HepG2 (cell line): Measurements from ENCODE around the gene GSC2. TPM values are rescaled to one million over a fixed set of nuclear protein-coding genes. Genes with fewer than 3 reads are reported as not detected.

Experiments used
- ATAC-seq: fragments of 200-7000 bp; cut with Tn5 transposase; 3 replicates; pipeline ENCODE4 v1.9.1; 2020; ENCODE audit warnings: mild to moderate bottlenecking, moderate library complexity
- BruUV-seq: library from RNA; stranded (reverse); fragments of 400-500 nt; replicated peaks from 2 replicates; lab custom pipeline; 2021; lab: Mats Ljungman, UMichigan
- CTCF ChIA-PET: fragments of 300-600 bp; formaldehyde crosslinking; extraction: SDS; loops from one replicate; lab custom pipeline; 2021; ENCODE audit warnings: low total read pairs, inconsistent platforms, low intra/inter-chr PET ratio; lab: Yijun Ruan, JAX
- POLR2A ChIA-PET: fragments of 350-600 bp; sonication (Branson Sonifier 250); formaldehyde crosslinking; loops from one replicate; lab custom pipeline; 2020; ENCODE audit warnings: antibody characterized with exemption, inconsistent platforms; lab: Yijun Ruan, JAX
- DNase-seq: peaks from one replicate; pipeline ENCODE4 v3.0.0-alpha.2; 2015; ENCODE audit warnings: low spot score
- FAIRE-seq: peaks from 3 replicates; lab custom pipeline; 2011; peaks lifted over from hg19 to GRCh38; lab: Jason Lieb, UNC
- H2AFZ ChIP-seq: one replicate; pipeline ENCODE4 v1.6.1; 2011; ENCODE audit warnings: low read length, inconsistent platforms
- H3K27ac ChIP-seq: fragments of 300-600 bp; 3 replicates; pipeline ENCODE4 v1.8.0; 2011; ENCODE audit warnings: mixed run types, mild to moderate bottlenecking, mixed read lengths, low read length, inconsistent platforms; ENCODE audit not compliant: insufficient read depth; ENCODE audit errors: extremely low read length
- H3K27me3 ChIP-seq, 2 experiments: fragments of 200-600 bp in 1 of 2; 2 replicates in 1 of 2; 3 replicates in 1 of 2; pipeline versions ENCODE4 v1.6.0 to v1.8.0; 2011; ENCODE audit warnings: low read length in 2 of 2, mild to moderate bottlenecking in 2 of 2, moderate library complexity in 2 of 2, inconsistent platforms in 1 of 2; ENCODE audit not compliant: insufficient read depth in 2 of 2, control insufficient read depth in 1 of 2
- H3K36me3 ChIP-seq, 2 experiments: fragments of 200-600 bp in 1 of 2; replicated peaks in 1 of 2; 2 replicates in 1 of 2; 3 replicates in 1 of 2; pipeline versions ENCODE4 v1.5.1 to v1.8.0; 2011; ENCODE audit warnings: low read length in 2 of 2, inconsistent platforms in 1 of 2; ENCODE audit not compliant: insufficient read depth in 2 of 2, control insufficient read depth in 1 of 2
- H3K4me1 ChIP-seq: 2 replicates; pipeline ENCODE4 v1.5.1; 2012; ENCODE audit warnings: low read length, inconsistent platforms; ENCODE audit not compliant: insufficient read depth
- H3K4me2 ChIP-seq: 2 replicates; pipeline ENCODE4 v1.6.0; 2011; ENCODE audit warnings: low read depth, low read length, inconsistent platforms
- H3K4me3 ChIP-seq, 3 experiments: fragments of 200-600 bp in 1 of 3; sonication (generic), shearing (Covaris generic) in 1 of 3; replicated peaks in 1 of 3; 2 replicates each; pipeline ENCODE4 v1.5.1; 2011 to 2016; ENCODE audit warnings: low read length in 3 of 3, inconsistent platforms in 2 of 3, low read depth in 2 of 3, mild to moderate bottlenecking in 2 of 3, control low read depth in 1 of 3, mixed read lengths in 1 of 3; ENCODE audit not compliant: insufficient read depth in 1 of 3
- H3K79me2 ChIP-seq: one replicate; pipeline ENCODE4 v1.6.1; 2011; ENCODE audit warnings: low read length, inconsistent platforms; ENCODE audit not compliant: insufficient read depth
- H3K9ac ChIP-seq: 2 replicates; pipeline ENCODE4 v1.6.0; 2011; ENCODE audit warnings: mild to moderate bottlenecking, low read depth, low read length, inconsistent platforms; ENCODE audit not compliant: insufficient read depth
- H3K9me3 ChIP-seq: 2 replicates; pipeline ENCODE4 v1.5.1; 2012; ENCODE audit warnings: mild to moderate bottlenecking, low read length
- H4K20me1 ChIP-seq: 2 replicates; pipeline ENCODE4 v1.6.0; 2011; ENCODE audit warnings: inconsistent platforms, mild to moderate bottlenecking, low read length, moderate library complexity; ENCODE audit not compliant: insufficient read depth
- ATF2 ChIP-seq: sonication (generic); formaldehyde crosslinking; IDR thresholded peaks from 2 replicates; pipeline ENCODE4 v1.4.0; 2020; ENCODE audit warnings: missing genetic modification reagents
- CHCHD3 ChIP-seq: sonication (generic); formaldehyde crosslinking; IDR thresholded peaks from 2 replicates; pipeline ENCODE4 v1.8.0; 2022; ENCODE audit warnings: mild to moderate bottlenecking, missing genetic modification reagents, moderate library complexity
- FOXP4 ChIP-seq: sonication (generic); formaldehyde crosslinking; IDR thresholded peaks from 2 replicates; pipeline ENCODE4 v1.4.0; 2020; ENCODE audit warnings: missing genetic modification reagents
- GFI1 ChIP-seq: sonication (generic); formaldehyde crosslinking; IDR thresholded peaks from 2 replicates; pipeline ENCODE4 v1.5.0; 2020; ENCODE audit warnings: missing genetic modification reagents, mild to moderate bottlenecking, borderline replicate concordance
- HMGXB3 ChIP-seq: sonication (generic); formaldehyde crosslinking; IDR thresholded peaks from 2 replicates; pipeline ENCODE4 v1.4.0; 2020; ENCODE audit warnings: missing genetic modification reagents, borderline replicate concordance
- PCBP1 ChIP-seq: fragments of 200-400 bp; formaldehyde crosslinking; IDR thresholded peaks from 2 replicates; pipeline ENCODE4 v1.6.1; 2017; ENCODE audit warnings: mild to moderate bottlenecking, low read depth, low read length, borderline replicate concordance
- PRMT3 ChIP-seq: sonication (generic); formaldehyde crosslinking; IDR thresholded peaks from 2 replicates; pipeline ENCODE4 v1.8.1; 2022; ENCODE audit warnings: low read depth, mild to moderate bottlenecking, moderate library complexity, missing genetic modification reagents, borderline replicate concordance
- TFDP1 ChIP-seq: IDR thresholded peaks from 2 replicates; pipeline ENCODE4 v1.6.1; 2016; ENCODE audit warnings: missing compliant biosample characterization, missing genetic modification reagents, borderline replicate concordance
- TFE3 ChIP-seq: IDR thresholded peaks from 2 replicates; pipeline ENCODE4 v1.6.1; 2016
- ZNF263 ChIP-seq: sonication (generic); formaldehyde crosslinking; IDR thresholded peaks from 2 replicates; pipeline ENCODE4 v1.4.0; 2020; ENCODE audit warnings: missing genetic modification reagents
- ZNF274 ChIP-seq: sonication (generic); formaldehyde crosslinking; IDR thresholded peaks from 2 replicates; pipeline ENCODE4 v1.5.1; 2020; ENCODE audit warnings: mild to moderate bottlenecking, missing genetic modification reagents
- ZNF576 ChIP-seq: sonication (generic); formaldehyde crosslinking; IDR thresholded peaks from 2 replicates; pipeline ENCODE4 v1.4.0; 2020; ENCODE audit warnings: mild to moderate bottlenecking, missing genetic modification reagents
- ZNF644 ChIP-seq: IDR thresholded peaks from 2 replicates; pipeline ENCODE4 v1.6.1; 2016; ENCODE audit warnings: low read depth
- WGBS: methylation state at CpG from one replicate; pipeline ENCODE4 v1.1.6; 2017; ENCODE audit warnings: low lambda C conversion rate; 5-methylcytosine and 5-hydroxymethylcytosine counted together
- in situ Hi-C: cut with HindIII; loops from 2 replicates; pipeline ENCODE4 v1.10.0; 2017; ENCODE audit warnings: low pct_unique_long_range_greater_than_20kb; ENCODE audit not compliant: extremely low pct_ligation_motif_present
- intact Hi-C: fragments of 100-400 bp; cut with micrococcal nuclease; formaldehyde crosslinking; loops from one replicate; pipeline ENCODE4 v1.10.0; 2022; ENCODE audit not compliant: unreplicated experiment
- polyA plus RNA-seq, 8 experiments: library from polyadenylated mRNA; depleted of rRNA in 3 of 8; stranded (reverse) in 7 of 8; unstranded in 1 of 8; fragments of >200 nt; fragmentation: Illumina TruSeq in 4 of 8; extraction: Trizol in 4 of 8; gene quantifications; 2 replicates each; pipeline versions ENCODE4 v1.2.1 to v1.2.3, GENCODE V29; 2011 to 2016; ENCODE audit warnings: low read depth in 4 of 8, missing spikeins in 1 of 8, mixed read lengths in 1 of 8; ENCODE audit not compliant: insufficient read depth in 1 of 8
- total RNA-seq, 5 experiments: library from RNA; depleted of rRNA; stranded (reverse); fragments of >200 nt; fragmentation: Illumina TruSeq; extraction: Trizol; gene quantifications; 2 replicates each; pipeline ENCODE4 v1.2.3, GENCODE V29; 2016; ENCODE audit warnings: low read depth in 1 of 5

Gene GSC2
- total and polyA plus RNA-seq, 2 of the 13 experiments (the other 11 are each of a cell fraction or from before 2014, with no cell fraction given): not detected

- DNase-seq (no peak), FAIRE-seq (no peak), ATAC-seq (no peak)
- Histone ChIP-seq H3K79me2 (peaks cover 13% of the 10 kb centered on the region), H3K36me3 (peaks cover 0 to 2% of the 10 kb centered on the region in 2 experiments; a peak in 2 of 5 replicates), H3K27ac (no peak overlapping the region), H3K4me3 (no peak overlapping the region), H3K27me3 (peaks cover 7 to 54% of the 10 kb centered on the region in 2 experiments; a peak in 4 of 5 replicates), H3K4me1 (peaks cover 17% of the 10 kb centered on the region), H3K9me3 (no peaks in the 10 kb centered on the region), H4K20me1 (no peaks in the 10 kb centered on the region), H3K4me2 (no peak overlapping the region), H2AFZ (no peak overlapping the region), H3K9ac (no peak overlapping the region)
- 41% methylated on average over 4 of the region's 9 CpGs for WGBS
- ChIA-PET POLR2A (interaction anchor here (0.9 kb wide), 1 partner anchor 31 kb away, joined by 3 read pairs; the partner anchor contains the start of gene SLC25A1), CTCF (no interaction called here)
- in situ Hi-C loops: no loop called here
- intact Hi-C loops: no loop called here
- BruUV-seq: no TSS peak
- TF ChIP-seq TFDP1 (CRISPR knock-in tag) (no peak), HMGXB3 (CRISPR knock-in tag) (no peak), GFI1 (CRISPR knock-in tag) (no peak), ZNF644 (CRISPR knock-in tag) (no peak), ATF2 (CRISPR knock-in tag) (no peak), PCBP1 (no peak), PRMT3 (CRISPR knock-in tag) (no peak), CHCHD3 (no peak), ZNF576 (CRISPR knock-in tag) (no peak), FOXP4 (CRISPR knock-in tag) (no peak), ZNF274 (CRISPR knock-in tag) (no peak), ZNF263 (CRISPR knock-in tag) (no peak), TFE3 (CRISPR knock-in tag) (no peak)
Observed at GRCh38 chr22:19147195-19147780, 2.8 kb downstream of the GSC2 start.
